Iris pigment epithelial cell (primary cell): ENCODE data around the gene EBPL.
"Not testable (repeated sequence)": the region's sequence is repeated elsewhere in the genome, so short reads cannot be mapped to it uniquely, and the experiment has no call there.

ENCODE experiments used
- DNase-seq: peaks from one replicate; pipeline ENCODE4 v3.0.0-alpha.2; 2011; ENCODE audit warnings: low read depth

Gene EBPL

DNA sequence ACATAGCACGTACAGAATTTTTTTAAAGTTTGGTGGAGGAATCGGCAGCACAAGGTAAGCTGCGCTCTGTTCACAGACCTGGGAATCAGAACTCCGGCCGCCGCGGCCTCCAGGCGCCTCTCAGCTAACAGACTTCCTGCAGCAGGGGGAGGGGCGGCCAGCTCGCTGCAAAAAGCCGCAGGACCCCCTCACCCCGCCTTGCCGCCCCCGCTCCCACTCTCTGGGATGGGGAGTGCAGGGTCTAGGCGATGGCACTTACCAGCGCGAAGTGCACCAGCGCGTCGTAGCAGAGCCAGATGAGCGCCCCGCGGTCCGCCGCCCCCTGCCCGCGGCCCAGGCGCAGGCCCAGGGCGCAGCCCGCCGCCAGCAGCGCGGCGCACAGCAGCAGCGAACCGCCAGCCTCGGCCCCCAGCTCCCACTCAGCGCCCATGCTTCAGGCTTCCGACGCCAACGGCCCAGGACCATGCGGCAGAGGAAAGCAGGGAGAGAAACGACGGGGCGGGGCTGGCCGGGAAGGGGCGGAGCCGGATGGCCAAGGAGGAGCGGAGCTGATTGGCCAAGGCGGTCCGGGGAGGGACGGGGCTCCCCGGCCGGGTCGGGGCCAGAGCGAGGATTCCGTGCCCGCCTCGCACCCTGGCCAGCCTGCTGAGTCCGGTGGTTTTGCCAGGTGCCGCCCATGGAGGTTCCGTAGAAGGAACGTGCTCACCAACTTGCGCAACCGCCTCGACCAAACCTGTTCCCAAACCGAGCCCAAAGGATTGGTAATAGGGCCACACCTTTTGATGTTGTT is at the start of gene EBPL:
Gene EBPL (minus strand): TSS at position 492 of the 790 bp plus-strand sequence. CDS start 62 bp downstream, at position 430.
- peak; percentile 88 for DNase-seq

GRCh38 chr13:49740870-49741269 is 49.6 kb upstream of the EBPL start:
- DNase-seq: no peak

GRCh38 chr13:49739498-49740187 is 48.4 kb upstream of the EBPL start:
- DNase-seq: no peak

DNA sequence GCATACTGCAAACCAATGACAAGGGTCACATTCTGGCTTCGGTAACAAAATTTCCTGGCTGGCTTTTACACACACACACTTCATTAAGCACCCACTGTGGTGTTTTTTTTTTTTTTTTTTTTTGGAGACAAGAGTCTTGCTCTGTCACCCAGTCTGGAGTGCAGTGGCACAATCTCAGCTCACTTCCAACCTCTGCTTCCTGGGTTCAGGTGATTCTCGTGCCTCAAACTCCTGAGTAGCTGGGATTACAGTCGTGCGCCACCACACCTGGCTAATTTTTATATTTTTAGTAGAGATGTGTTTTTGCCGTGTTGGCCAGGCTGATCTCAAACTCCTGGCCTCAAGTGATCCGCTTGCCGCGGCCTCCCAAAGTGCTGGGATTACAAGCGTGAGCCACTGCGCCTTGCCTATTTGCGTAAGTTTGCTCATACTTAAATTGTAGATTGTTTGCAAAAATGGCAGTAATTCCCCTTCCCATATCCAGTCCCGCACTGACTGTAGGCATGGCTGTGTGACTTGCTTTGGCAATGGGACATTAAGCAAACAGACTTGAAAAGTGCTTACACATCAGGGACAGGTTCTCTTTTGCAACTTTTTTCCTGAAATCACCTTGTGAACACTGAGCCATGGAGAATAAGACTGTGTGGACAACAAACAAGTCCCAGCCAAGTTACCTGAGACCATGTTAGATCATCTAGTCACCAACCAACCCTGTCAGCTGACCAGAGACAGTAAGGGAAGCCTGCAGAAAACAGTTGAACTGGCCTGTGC is 42.1 kb upstream of the EBPL start:
- DNase-seq: peak; percentile 6

DNA sequence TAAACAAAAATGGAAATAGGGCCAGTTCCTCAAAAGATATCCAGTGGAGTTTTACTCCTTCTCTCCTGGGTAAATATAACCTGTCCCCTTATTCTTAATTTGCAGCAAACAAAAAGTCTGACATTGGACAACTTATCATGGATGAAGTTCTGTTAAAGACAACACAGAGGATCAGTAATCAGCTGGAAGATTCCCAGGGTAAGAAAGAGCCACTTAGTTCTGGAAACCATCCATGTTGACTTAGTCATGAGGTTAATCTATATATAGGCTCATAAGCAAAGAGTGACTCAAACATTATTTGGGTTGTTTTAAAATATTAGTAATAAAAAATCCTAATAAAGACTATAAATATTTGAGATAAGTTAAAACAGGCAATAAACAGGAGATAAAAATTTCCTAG is 40.5 kb upstream of the EBPL start:
- peak; percentile 85 for DNase-seq

DNA sequence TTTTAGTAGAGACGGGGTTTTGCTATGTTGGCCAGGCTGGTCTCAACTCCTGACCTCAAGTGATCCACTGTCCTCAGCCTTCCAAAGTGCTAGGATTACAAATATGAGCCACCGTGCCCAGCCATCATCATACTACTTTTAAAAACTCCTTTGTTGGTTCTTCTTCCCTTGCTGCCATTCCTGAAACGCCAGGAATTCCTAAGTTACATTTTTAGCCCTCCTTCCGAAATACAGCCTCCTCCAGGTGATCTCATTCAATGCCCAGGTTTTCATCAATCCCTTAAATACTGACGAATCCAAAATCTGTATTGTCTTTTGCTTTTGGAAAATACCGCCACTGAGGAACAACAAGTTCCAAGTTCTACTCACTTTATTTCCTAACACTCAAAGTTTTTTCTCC is 25.3 kb upstream of the EBPL start:
- DNase-seq: no peak

DNA sequence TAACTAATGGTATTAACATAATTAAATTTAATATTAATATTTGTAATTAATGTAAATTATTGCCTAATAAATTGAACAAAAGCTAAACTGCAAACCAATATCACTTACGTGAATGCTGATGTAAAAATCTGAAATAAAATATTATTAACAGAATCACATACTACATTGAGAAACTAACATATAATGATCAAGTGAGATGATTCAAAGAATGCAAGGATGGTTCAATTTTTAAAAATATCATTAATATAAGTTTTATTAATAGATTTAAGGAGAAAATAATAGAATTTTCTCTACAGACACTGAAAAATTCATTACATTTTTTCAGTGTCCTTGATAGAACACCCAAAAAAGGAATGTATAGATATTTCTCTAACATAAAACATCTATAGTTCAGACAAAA is 23.5 kb upstream of the EBPL start:
- DNase-seq: no peak

GRCh38 chr13:49711218-49711863 is 20.1 kb upstream of the EBPL start:
- peak; percentile 98 for DNase-seq

GRCh38 chr13:49704264-49704663 is 13.0 kb upstream of the EBPL start:
- DNase-seq: not testable (repeated sequence)

DNA sequence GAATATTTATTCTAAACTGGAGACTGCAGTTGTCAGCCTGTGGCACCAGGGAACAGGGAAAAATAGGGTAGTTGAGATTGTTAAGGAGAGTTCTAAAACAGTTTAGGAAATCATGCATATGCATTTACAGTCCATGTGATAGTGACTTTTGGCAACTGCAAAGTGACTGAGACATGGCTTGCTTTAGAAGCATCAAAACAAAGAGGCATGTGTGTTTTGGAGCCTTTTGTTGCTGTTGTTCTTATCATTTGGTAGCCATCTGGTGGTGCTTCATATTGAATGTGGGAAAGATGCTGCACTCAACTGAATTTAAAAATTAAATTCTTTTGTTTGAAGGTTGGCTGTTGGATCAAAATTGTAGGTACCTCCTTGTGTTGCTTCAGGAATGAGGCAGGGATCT is 10.2 kb upstream of the EBPL start:
- no peak for DNase-seq

DNA sequence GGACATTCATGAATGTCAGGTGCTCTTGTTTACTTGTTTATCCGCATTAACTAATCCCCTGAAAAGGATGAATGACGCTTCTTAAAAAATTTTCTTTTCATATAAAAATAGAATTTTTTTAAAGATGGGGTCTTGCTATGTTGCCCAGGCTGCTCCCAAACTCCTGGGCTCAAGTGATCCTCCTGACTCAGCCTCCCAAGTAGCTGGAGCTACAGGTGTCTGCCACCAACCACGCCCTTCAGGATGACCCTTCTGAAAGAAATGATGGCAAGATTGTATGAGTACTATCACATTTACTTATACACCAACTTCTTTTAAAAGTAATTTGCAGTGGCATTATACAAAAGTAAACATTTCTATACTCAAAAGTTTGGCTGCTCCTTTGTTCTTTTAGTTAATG is 6.2 kb upstream of the EBPL start:
- DNase-seq: no peak

DNA sequence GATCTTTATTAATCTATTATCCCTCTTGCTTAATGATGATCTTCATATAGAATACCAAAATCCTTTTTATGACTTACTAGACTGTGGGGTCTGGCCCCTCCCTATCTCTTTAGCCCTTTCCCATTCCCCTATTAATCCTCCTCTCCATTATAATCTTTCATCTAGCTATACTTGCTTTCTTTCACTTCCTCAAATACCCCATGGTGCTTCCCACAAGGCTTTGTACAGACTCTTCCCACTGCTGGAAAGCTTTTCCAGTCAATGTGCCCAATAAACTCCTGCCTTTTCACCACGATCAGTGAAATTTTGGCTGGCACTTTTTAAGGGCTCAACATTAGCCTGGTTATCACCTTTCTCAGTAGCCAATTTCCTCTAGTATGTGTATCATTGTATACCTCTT is 3.2 kb upstream of the EBPL start:
- DNase-seq: no peak

- DNase-seq: no peak
These were observed 2.6 kb upstream of the EBPL start for GRCh38 chr13:49693877-49694276.

DNA sequence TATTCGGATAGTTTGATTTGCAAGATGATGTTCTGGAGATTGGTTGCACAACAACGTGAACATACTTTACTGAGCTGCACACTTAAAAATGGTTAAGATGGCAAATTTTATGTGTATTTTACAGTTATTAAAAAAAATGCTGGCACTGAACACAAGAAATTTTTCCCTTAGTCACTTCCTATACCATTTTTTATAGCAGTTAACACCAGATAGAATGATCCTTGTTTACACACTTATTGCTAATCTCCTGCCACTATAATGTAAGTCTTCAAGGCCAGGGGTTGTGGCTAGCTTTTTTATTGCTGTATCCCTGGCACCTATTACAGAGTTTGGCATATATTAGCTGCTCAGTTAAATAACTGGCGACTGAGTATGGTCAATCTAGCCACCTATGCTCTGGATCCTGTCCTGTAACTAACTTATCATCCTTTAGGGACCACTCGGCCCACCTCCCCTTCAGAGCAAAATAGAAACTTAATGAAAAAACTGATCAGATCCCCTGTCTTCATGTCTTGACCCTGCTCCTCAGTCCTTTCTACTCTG is 2.0 kb upstream of the EBPL start:
- peak; percentile 52 for DNase-seq

GRCh38 chr13:49690133-49690994 is 922 bp downstream of the EBPL start:
- peak; percentile 83 for DNase-seq

DNA sequence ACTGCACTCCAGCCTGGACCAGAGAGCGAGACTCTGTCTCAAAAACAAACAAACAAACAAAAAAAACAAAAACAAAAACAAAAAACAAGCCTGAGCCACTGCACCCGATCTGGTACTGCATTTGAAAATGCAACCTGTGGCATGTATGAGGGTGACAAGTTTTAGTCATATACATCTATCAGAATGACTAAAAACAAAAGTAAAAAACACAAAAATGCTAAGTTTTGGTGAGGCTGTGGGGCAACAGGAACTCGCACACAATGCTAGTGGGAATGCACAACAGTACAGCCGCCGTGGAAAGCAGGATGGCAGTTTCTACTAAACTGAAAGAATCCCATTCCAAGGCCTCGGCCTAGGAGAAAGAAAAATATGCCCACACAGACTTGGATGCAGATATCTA is 7.8 kb downstream of the EBPL start:
- DNase-seq: no peak

DNA sequence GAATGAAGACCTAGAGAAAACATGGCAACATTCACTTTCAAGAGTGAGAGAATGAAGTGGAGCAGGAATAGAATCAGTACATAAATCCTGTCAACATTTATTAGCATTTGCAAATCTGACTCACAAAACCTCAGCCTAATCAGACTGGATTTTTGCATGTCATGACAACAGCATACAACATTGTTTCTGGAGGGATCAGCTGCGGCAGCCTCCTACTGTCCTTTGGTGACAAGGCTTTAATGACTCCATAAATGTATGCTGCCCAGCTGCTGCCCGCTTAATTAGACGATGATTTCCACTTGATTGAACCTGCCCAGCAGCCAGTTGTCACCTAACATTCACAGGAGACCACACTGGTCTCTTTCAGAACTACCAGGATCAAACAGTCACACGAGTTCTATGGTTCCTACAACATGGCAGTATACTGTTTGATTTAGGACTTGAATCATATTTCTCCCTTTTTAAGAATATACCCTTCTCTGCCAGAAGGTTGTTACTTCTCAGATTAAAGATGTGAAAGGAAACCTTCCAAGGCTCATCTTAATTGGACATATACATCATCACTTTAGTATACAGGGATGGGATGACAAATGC is 9.3 kb downstream of the EBPL start:
- DNase-seq: peak; percentile 62

- DNase-seq: peak; percentile 52
These were observed 12.0 kb downstream of the EBPL start for GRCh38 chr13:49679246-49679645.

DNA sequence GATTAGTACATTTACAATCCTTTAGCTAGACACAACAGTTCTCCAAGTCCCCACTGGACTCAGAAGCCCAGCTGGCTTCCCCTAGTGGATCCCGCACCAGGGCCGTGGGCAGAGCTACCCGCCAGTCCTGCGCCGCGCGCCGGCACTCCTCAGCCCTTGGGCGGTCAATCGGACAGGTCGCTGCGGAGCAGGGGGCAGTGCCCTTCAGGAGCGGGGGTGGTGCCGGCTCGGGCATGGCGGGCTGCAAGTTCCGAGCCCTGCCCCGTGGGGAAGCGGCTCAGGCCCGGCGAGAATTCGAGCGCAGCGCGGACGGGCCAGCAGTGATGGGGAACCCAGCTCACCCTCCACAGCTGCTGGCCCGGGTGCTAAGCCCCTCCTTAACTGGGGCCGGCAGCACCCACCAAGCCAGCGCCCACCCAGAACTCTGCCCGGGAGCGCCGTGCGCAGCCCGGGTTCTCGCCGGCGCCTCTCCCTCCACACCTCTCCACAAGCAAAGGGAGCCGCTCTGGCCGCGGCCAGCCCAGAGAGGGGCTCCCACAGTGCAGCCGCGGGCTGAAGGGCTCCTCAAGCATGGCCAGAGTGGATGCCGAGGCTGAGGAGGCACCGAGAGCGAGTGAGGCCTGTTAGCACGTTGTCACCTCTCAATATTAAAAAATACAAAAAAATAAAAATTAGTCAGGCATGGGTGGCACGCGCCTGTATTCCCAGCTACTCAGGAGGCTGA is 12.9 kb downstream of the EBPL start:
- DNase-seq: no peak
